Prostate gland (tissue), 1 donor: ENCODE results near the gene LARGE1.

Source experiments
- POLR2A ChIP-seq: fragments of 450-650 bp; IDR thresholded peaks from one replicate; pipeline ENCODE4 v1.6.1; 2016; ENCODE audit warnings: antibody characterized with exemption, mild to moderate bottlenecking
- POLR2AphosphoS5 ChIP-seq: sonication (generic); formaldehyde crosslinking; IDR thresholded peaks from one replicate; pipeline ENCODE4 v1.6.1; 2017; ENCODE audit warnings: antibody characterized with exemption

DNA sequence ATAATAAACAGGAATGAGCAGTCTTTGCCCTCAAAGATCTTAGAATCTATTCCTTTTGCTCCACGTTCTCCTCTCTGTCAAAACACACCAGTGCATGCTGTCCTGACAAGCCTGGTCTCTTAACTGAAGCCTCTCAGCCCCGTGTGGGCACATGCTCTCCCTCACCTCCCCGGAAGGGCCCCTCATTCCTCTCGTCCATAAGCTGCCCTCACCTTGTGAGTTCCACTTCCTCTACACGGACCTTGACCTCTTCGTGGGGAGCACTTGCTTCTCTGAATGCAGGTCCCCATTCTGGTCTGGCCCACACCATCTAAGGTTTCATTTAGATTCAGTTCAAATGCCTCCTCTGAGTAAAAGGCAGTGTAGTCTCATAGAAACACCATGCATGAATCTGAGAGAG, 449.8 kb downstream of the LARGE1 start:
- TF ChIP-seq POLR2A (no peak), POLR2AphosphoS5 (no peak)
